CD14-positive monocyte (primary cell): Measurements from ENCODE around the gene XYLT1. TPM values are rescaled to one million over a fixed set of nuclear protein-coding genes. Genes with fewer than 3 reads are reported as not detected.

ENCODE experiments used
- DNase-seq, 3 donors: peaks; one replicate each; pipeline ENCODE4 v3.0.0-alpha.2; 2011 to 2022
- H2AFZ ChIP-seq: 2 replicates; pipeline ENCODE4 v1.6.0; 2012; ENCODE audit warnings: mild to moderate bottlenecking, low read depth, low read length, inconsistent platforms; ENCODE audit not compliant: insufficient read depth, poor library complexity, severe bottlenecking
- H3K27ac ChIP-seq, 2 donors: 1 replicate in 1 of 2; 2 replicates in 1 of 2; pipeline ENCODE4 v1.5.1; 2012 to 2013; ENCODE audit warnings: low read length in 2 of 2, control low read depth in 1 of 2, inconsistent platforms in 1 of 2, low read depth in 1 of 2, mild to moderate bottlenecking in 1 of 2
- H3K27me3 ChIP-seq, 2 donors: one replicate each; pipeline versions ENCODE4 v1.6.0 to v1.6.1; 2011 to 2013; ENCODE audit warnings: low read length in 2 of 2; ENCODE audit not compliant: control insufficient read depth in 2 of 2, insufficient read depth in 2 of 2
- H3K36me3 ChIP-seq, 2 donors: replicated peaks in 1 of 2; 1 replicate in 1 of 2; 2 replicates in 1 of 2; pipeline versions ENCODE4 v1.5.1 to v1.6.1; 2012 to 2013; ENCODE audit warnings: low read length in 2 of 2, control low read depth in 1 of 2, inconsistent platforms in 1 of 2, mild to moderate bottlenecking in 1 of 2; ENCODE audit not compliant: insufficient read depth in 2 of 2, control insufficient read depth in 1 of 2
- H3K4me1 ChIP-seq, 2 donors: 1 replicate in 1 of 2; 2 replicates in 1 of 2; pipeline versions ENCODE4 v1.5.1 to v1.6.1; 2012 to 2013; ENCODE audit warnings: low read length in 2 of 2, control low read depth in 1 of 2, inconsistent platforms in 1 of 2, mild to moderate bottlenecking in 1 of 2, moderate library complexity in 1 of 2; ENCODE audit not compliant: insufficient read depth in 2 of 2, control insufficient read depth in 1 of 2
- H3K4me2 ChIP-seq: replicated peaks from 2 replicates; pipeline ENCODE3; 2012; ENCODE audit warnings: low read length, moderate library complexity, mild to moderate bottlenecking; ENCODE audit not compliant: poor library complexity, severe bottlenecking; ENCODE audit errors: extremely low read depth
- H3K4me3 ChIP-seq, 3 experiments: fragments of 200-600 bp in 1 of 3; sonication (generic) in 1 of 3; replicated peaks in 1 of 3; 1 replicate in 2 of 3; 2 replicates in 1 of 3; pipeline ENCODE4 v1.5.1; 2011 to 2013; ENCODE audit warnings: low read length in 3 of 3, mild to moderate bottlenecking in 3 of 3, control low read depth in 2 of 3, low read depth in 2 of 3, inconsistent platforms in 1 of 3, moderate library complexity in 1 of 3
- H3K79me2 ChIP-seq: 2 replicates; pipeline ENCODE4 v1.6.0; 2012; ENCODE audit warnings: mild to moderate bottlenecking, control low read depth, inconsistent platforms, low read length, moderate library complexity; ENCODE audit not compliant: insufficient read depth
- H3K9ac ChIP-seq: 2 replicates; pipeline ENCODE4 v1.6.0; 2017; ENCODE audit warnings: low read length, mild to moderate bottlenecking; ENCODE audit not compliant: insufficient read depth, poor library complexity, severe bottlenecking
- H3K9me3 ChIP-seq, 2 donors: replicated peaks in 1 of 2; 1 replicate in 1 of 2; 2 replicates in 1 of 2; pipeline versions ENCODE4 v1.5.1 to v1.6.1; 2012 to 2013; ENCODE audit warnings: low read length in 2 of 2, control low read depth in 1 of 2; ENCODE audit not compliant: control insufficient read depth in 1 of 2, insufficient read depth in 1 of 2
- H4K20me1 ChIP-seq: 2 replicates; pipeline ENCODE4 v1.6.0; 2012; ENCODE audit warnings: mild to moderate bottlenecking, low read length, control low read depth, moderate library complexity; ENCODE audit not compliant: insufficient read depth
- H3K27ac Mint-ChIP-seq, 7 donors: one replicate each; pipeline ENCODE4 v1.8.0; 2020; ENCODE audit warnings: mild to moderate bottlenecking in 7 of 7, mixed read lengths in 7 of 7, moderate library complexity in 6 of 7, inconsistent platforms in 2 of 7
- H3K27me3 Mint-ChIP-seq, 3 donors: one replicate each; pipeline ENCODE4 v1.8.0; 2021 to 2022; ENCODE audit warnings: low read depth in 3 of 3, mild to moderate bottlenecking in 3 of 3, mixed read lengths in 3 of 3, moderate library complexity in 3 of 3, inconsistent platforms in 1 of 3
- H3K36me3 Mint-ChIP-seq, 2 donors: one replicate each; pipeline ENCODE4 v1.8.0; 2020; ENCODE audit warnings: mixed read lengths in 2 of 2, inconsistent platforms in 1 of 2, mild to moderate bottlenecking in 1 of 2
- H3K4me1 Mint-ChIP-seq: one replicate; pipeline ENCODE4 v1.8.0; 2020; ENCODE audit warnings: mild to moderate bottlenecking, mixed read lengths
- H3K4me3 Mint-ChIP-seq, 2 donors: one replicate each; pipeline ENCODE4 v1.8.0; 2020; ENCODE audit warnings: mild to moderate bottlenecking in 2 of 2, mixed read lengths in 2 of 2, moderate library complexity in 1 of 2
- H3K9me3 Mint-ChIP-seq, 7 donors: one replicate each; pipeline ENCODE4 v1.8.0; 2020 to 2022; ENCODE audit warnings: mixed read lengths in 7 of 7, mild to moderate bottlenecking in 6 of 7, moderate library complexity in 6 of 7, inconsistent platforms in 2 of 7
- CTCF ChIP-seq: fragments of 200-600 bp; IDR thresholded peaks from one replicate; pipeline ENCODE4 v1.8.0; 2022; ENCODE audit warnings: antibody characterized with exemption, mild to moderate bottlenecking
- WGBS: methylation state at CpG from one replicate; pipeline ENCODE4 v1.1.5; 2013; ENCODE audit warnings: missing lambda C conversion rate; ENCODE audit not compliant: insufficient coverage; 5-methylcytosine and 5-hydroxymethylcytosine counted together
- intact Hi-C, 2 donors: fragments of 100-400 bp; cut with micrococcal nuclease; formaldehyde crosslinking; loops; one replicate each; pipeline versions ENCODE4 v1.15.0 to v1.15.1; 2023
- polyA plus RNA-seq, 3 donors: library from polyadenylated mRNA; depleted of rRNA in 1 of 3; unstranded in 2 of 3; stranded (reverse) in 1 of 3; fragments of 300-500 nt in 2 of 3; fragments of >200 nt in 1 of 3; fragmentation: Illumina TruSeq in 2 of 3; gene quantifications; 1 replicate in 2 of 3; 2 replicates in 1 of 3; pipeline ENCODE4 v1.2.3, GENCODE V29; 2012 to 2021

Gene XYLT1
- polyA plus RNA-seq, 3 donors = 0.51 to 9.4 (median 1.6) TPM

GRCh38 chr16:17082095-17082882, 388.5 kb downstream of the XYLT1 start:
- no peaks in the 10 kb centered on the region for H3K4me1 Mint-ChIP-seq
- Histone ChIP-seq H3K27ac (no peak overlapping the region), H4K20me1 (no peaks in the 10 kb centered on the region), H3K9ac (no peak overlapping the region), H3K27me3 (peaks cover 0 to 3% of the 10 kb centered on the region in 2 donors), H3K4me1 (no peaks in the 10 kb centered on the region), H3K9me3 (no peaks in the 10 kb centered on the region), H3K4me3 (no peak overlapping the region), H3K4me2 (no peak overlapping the region), H3K79me2 (no peaks in the 10 kb centered on the region), H3K36me3 (no peaks in the 10 kb centered on the region), H2AFZ (no peak overlapping the region)
- no peak overlapping the region for H3K4me3 Mint-ChIP-seq
- intact Hi-C loops = no loop called here
- TF ChIP-seq CTCF = no peak
- peaks cover 0 to 1% (median 0%) of the 10 kb centered on the region in 7 donors for H3K9me3 Mint-ChIP-seq
- no peak for DNase-seq
- H3K36me3 Mint-ChIP-seq = no peaks in the 10 kb centered on the region
- 88% methylated on average over 3 of the region's 7 CpGs for WGBS
- no peak overlapping the region for H3K27ac Mint-ChIP-seq
- peaks cover 7 to 9% (median 9%) of the 10 kb centered on the region in 3 donors for H3K27me3 Mint-ChIP-seq

DNA sequence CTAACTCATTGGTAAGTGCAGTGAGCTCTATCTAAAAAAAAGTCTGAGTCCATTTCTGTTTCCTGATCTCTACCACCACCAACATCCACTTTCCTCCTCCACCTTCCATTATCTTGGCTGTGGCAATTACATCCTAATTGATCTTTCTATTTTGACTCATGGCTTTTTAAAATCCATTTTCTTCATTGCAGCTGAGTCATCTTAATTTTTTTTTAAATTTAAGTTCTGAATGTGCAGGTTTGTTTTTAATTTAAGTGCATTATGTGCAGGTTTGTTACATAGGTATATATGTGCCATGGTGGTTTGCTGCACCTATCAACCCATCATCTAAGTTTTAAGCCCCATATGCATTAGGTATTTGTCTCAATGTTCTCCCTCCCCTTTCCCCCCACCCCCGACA, 390.7 kb downstream of the XYLT1 start:
- Histone ChIP-seq H2AFZ (no peak overlapping the region), H3K4me1 (no peaks in the 10 kb centered on the region), H3K27me3 (peaks cover 0 to 3% of the 10 kb centered on the region in 2 donors), H3K79me2 (no peaks in the 10 kb centered on the region), H4K20me1 (no peaks in the 10 kb centered on the region), H3K4me3 (no peak overlapping the region), H3K36me3 (no peaks in the 10 kb centered on the region), H3K27ac (no peak overlapping the region), H3K4me2 (no peak overlapping the region), H3K9me3 (no peaks in the 10 kb centered on the region), H3K9ac (no peak overlapping the region)
- H3K4me1 Mint-ChIP-seq = no peaks in the 10 kb centered on the region
- no peak for DNase-seq
- H3K9me3 Mint-ChIP-seq = peaks cover 0 to 3% (median 0%) of the 10 kb centered on the region in 7 donors
- H3K4me3 Mint-ChIP-seq = no peak overlapping the region
- intact Hi-C loops = no loop called here
- TF ChIP-seq CTCF = no peak
- H3K27ac Mint-ChIP-seq = no peak overlapping the region
- peaks cover 3 to 10% (median 8%) of the 10 kb centered on the region in 3 donors for H3K27me3 Mint-ChIP-seq
- H3K36me3 Mint-ChIP-seq = no peaks in the 10 kb centered on the region
- WGBS = no CpG with 5 or more reads among the region's 1 CpG
